AG08395 (cell line): ENCODE measurements around the gene MED12.

Experiments used
- DNase-seq: peaks from one replicate; pipeline ENCODE4 v3.0.0; 2012; ENCODE audit warnings: mixed read lengths, low spot score

Gene MED12

GRCh38 chrX:71118032-71118984, at the start of gene MED12:
TSS of gene MED12 (plus strand) at chrX:71118596. CDS start at chrX:71118755, 159 bp downstream.
- DNase-seq = peak; percentile 82

- DNase-seq = no peak
Measured at GRCh38 chrX:71070531-71070930, 47.9 kb upstream of the MED12 start.

- DNase-seq = no peak
Measured at GRCh38 chrX:71081330-71082123, 36.9 kb upstream of the MED12 start.

- DNase-seq = no peak
Measured at GRCh38 chrX:71082124-71082647, 36.2 kb upstream of the MED12 start.

- DNase-seq = no peak
Measured at GRCh38 chrX:71082822-71083221, 35.6 kb upstream of the MED12 start.

- DNase-seq = no peak
Measured at GRCh38 chrX:71085900-71086299, 32.5 kb upstream of the MED12 start.

GRCh38 chrX:71091263-71091662, 27.1 kb upstream of the MED12 start:
- no peak for DNase-seq

GRCh38 chrX:71095033-71095432, 23.4 kb upstream of the MED12 start:
- DNase-seq = no peak

- DNase-seq = peak; percentile 90
Measured at GRCh38 chrX:71095555-71095980, 22.8 kb upstream of the MED12 start, which contains the start of gene FOXO4. TSS of gene FOXO4 (plus strand) at chrX:71095851. CDS start at chrX:71096529, 678 bp downstream.

GRCh38 chrX:71095981-71096759, 22.2 kb upstream of the MED12 start:
- DNase-seq = no peak

GRCh38 chrX:71096760-71097032, 21.7 kb upstream of the MED12 start:
- no peak for DNase-seq

- peak; percentile 27 for DNase-seq
Measured at GRCh38 chrX:71098302-71098701, 20.1 kb upstream of the MED12 start.

- DNase-seq = no peak
Measured at GRCh38 chrX:71098951-71099506, 19.4 kb upstream of the MED12 start.

GRCh38 chrX:71099736-71100135, 18.7 kb upstream of the MED12 start:
- no peak for DNase-seq

GRCh38 chrX:71100581-71101505, 17.6 kb upstream of the MED12 start:
- DNase-seq = no peak

- DNase-seq = no peak
Measured at GRCh38 chrX:71102292-71102691, 16.1 kb upstream of the MED12 start.

- DNase-seq = no peak
Measured at GRCh38 chrX:71103110-71103983, 15.0 kb upstream of the MED12 start.

GRCh38 chrX:71105628-71106027, 12.8 kb upstream of the MED12 start:
- DNase-seq = no peak

GRCh38 chrX:71106427-71106826, 12.0 kb upstream of the MED12 start, which contains the start of gene CXorf65:
TSS of gene CXorf65 (minus strand) at chrX:71106740. CDS start at chrX:71106556, 184 bp downstream.
- DNase-seq = no peak
